Activated naive CD4-positive, alpha-beta T cell (primary cell): ENCODE results near the gene KRT84.

Source experiments
- DNase-seq, 4 experiments: peaks; one replicate each; lab custom pipeline; 2025; lab: John Stamatoyannopoulos, UW

The KRT84 gene

GRCh38 chr12:52383331-52383730, 2.1 kb downstream of the KRT84 start:
- DNase-seq: no peak

GRCh38 chr12:52382854-52383253, 2.6 kb downstream of the KRT84 start:
- DNase-seq: no peak

GRCh38 chr12:52381206-52381605, 4.2 kb downstream of the KRT84 start:
- DNase-seq: no peak

GRCh38 chr12:52380271-52380694, 5.2 kb downstream of the KRT84 start:
- no peak for DNase-seq

GRCh38 chr12:52379536-52379935, 5.9 kb downstream of the KRT84 start:
- no peak for DNase-seq

- DNase-seq: no peak
Observed at GRCh38 chr12:52378091-52378490, 7.4 kb downstream of the KRT84 start.

- no peak for DNase-seq
Observed at GRCh38 chr12:52377266-52377665, 8.2 kb downstream of the KRT84 start.

- DNase-seq: peak in 2 of 4 experiments; percentile 28 to 31
Observed at GRCh38 chr12:52372216-52373154, 13.0 kb downstream of the KRT84 start.

GRCh38 chr12:52371716-52372115, 13.7 kb downstream of the KRT84 start:
- DNase-seq: no peak

- no peak for DNase-seq
Observed at GRCh38 chr12:52370926-52371608, 14.4 kb downstream of the KRT84 start.

- DNase-seq: no peak
Observed at GRCh38 chr12:52369809-52370208, 15.6 kb downstream of the KRT84 start.

GRCh38 chr12:52369211-52369610, 16.2 kb downstream of the KRT84 start:
- no peak for DNase-seq

GRCh38 chr12:52368508-52368907, 16.9 kb downstream of the KRT84 start:
- DNase-seq: no peak

- DNase-seq: no peak
Observed at GRCh38 chr12:52367876-52368275, 17.6 kb downstream of the KRT84 start.

GRCh38 chr12:52366738-52367485, 18.5 kb downstream of the KRT84 start, which contains the start of gene KRT85:
Gene KRT85, minus strand, starts transcription at chr12:52367481. Its CDS starts 76 bp downstream, at chr12:52367405.
- no peak for DNase-seq

GRCh38 chr12:52364901-52365489, 20.5 kb downstream of the KRT84 start:
- DNase-seq: no peak

- no peak for DNase-seq
Observed at GRCh38 chr12:52364061-52364460, 21.4 kb downstream of the KRT84 start.

- no peak for DNase-seq
Observed at GRCh38 chr12:52363111-52363679, 22.3 kb downstream of the KRT84 start.

GRCh38 chr12:52362118-52362726, 23.2 kb downstream of the KRT84 start:
- no peak for DNase-seq

GRCh38 chr12:52361553-52361952, 23.9 kb downstream of the KRT84 start:
- DNase-seq: no peak

- DNase-seq: no peak
Observed at GRCh38 chr12:52360663-52361271, 24.7 kb downstream of the KRT84 start.
